ENCODE measurements around the gene OSBPL1A. TPM values are rescaled to one million over a fixed set of nuclear protein-coding genes. Genes with fewer than 3 reads are reported as not detected.
"Not testable (repeated sequence)": the region's sequence is repeated elsewhere in the genome, so short reads cannot be mapped to it uniquely, and the experiment has no call there.

Gene OSBPL1A
- total RNA-seq, 2 donors from 2014 or later, result 29.7 to 36.9 TPM

- H3K27ac Mint-ChIP-seq, result no peak overlapping the region
- H3K27me3 Mint-ChIP-seq (ENCODE audit: insufficient read depth), result no peaks in the 10 kb centered on the region
- 99 to 100% methylated on average over 2 to 3 of the region's 3 CpGs for WGBS, 2 experiments (ENCODE audit: insufficient coverage in 1 of 2, insufficient read length in 1 of 2)
- H3K27me3 ChIP-seq (ENCODE audit: control insufficient read depth, insufficient read depth, low read length, poor library complexity, severe bottlenecking), result no peaks in the 10 kb centered on the region
- H3K4me1 Mint-ChIP-seq, result peaks cover 8% of the 10 kb centered on the region
- H3K4me3 Mint-ChIP-seq, result no peak overlapping the region
- no peak for TF ChIP-seq CTCF (conservative IDR thresholded peaks at IDR 0.05)
- H3K9ac ChIP-seq (ENCODE audit: extremely low read depth, low read length, poor library complexity, severe bottlenecking), result no peak overlapping the region
- H3K27ac ChIP-seq (ENCODE audit: low read depth, low read length), result no peak overlapping the region
- peaks cover 32% of the 10 kb centered on the region for H3K36me3 Mint-ChIP-seq (ENCODE audit: low read depth)
- H3K36me3 ChIP-seq (ENCODE audit: control insufficient read depth, insufficient read depth, low read length), result peaks cover 25% of the 10 kb centered on the region
- H3K4me3 ChIP-seq (ENCODE audit: low read length), result no peak overlapping the region
- no peak for DNase-seq
- H3K4me1 ChIP-seq (ENCODE audit: control insufficient read depth, insufficient read depth, low read length), result no peaks in the 10 kb centered on the region
- H3K9me3 Mint-ChIP-seq, result no peaks in the 10 kb centered on the region
- no peaks in the 10 kb centered on the region for H3K9me3 ChIP-seq (ENCODE audit: control insufficient read depth, low read length)
Observed at GRCh38 chr18:24157855-24158254, 239.8 kb downstream of the OSBPL1A start.

GRCh38 chr18:24153397-24153796 is 244.2 kb downstream of the OSBPL1A start:
- 92 to 98% methylated on average over 3 of the region's 3 CpGs for WGBS, 2 experiments (ENCODE audit: insufficient coverage in 1 of 2, insufficient read length in 1 of 2)
- peaks cover 39% of the 10 kb centered on the region for H3K36me3 Mint-ChIP-seq (ENCODE audit: low read depth)
- no peaks in the 10 kb centered on the region for H3K27me3 ChIP-seq (ENCODE audit: control insufficient read depth, insufficient read depth, low read length, poor library complexity, severe bottlenecking)
- peaks cover 5% of the 10 kb centered on the region for H3K4me1 Mint-ChIP-seq
- no peaks in the 10 kb centered on the region for H3K4me1 ChIP-seq (ENCODE audit: control insufficient read depth, insufficient read depth, low read length)
- H3K27ac ChIP-seq (ENCODE audit: low read depth, low read length), result no peak overlapping the region
- H3K4me3 ChIP-seq (ENCODE audit: low read length), result no peak overlapping the region
- peak overlapping the region; percentile 45 for H3K27ac Mint-ChIP-seq
- H3K9me3 Mint-ChIP-seq, result peaks cover 5% of the 10 kb centered on the region
- no peaks in the 10 kb centered on the region for H3K9me3 ChIP-seq (ENCODE audit: control insufficient read depth, low read length)
- TF ChIP-seq CTCF (conservative IDR thresholded peaks at IDR 0.05), result no peak
- H3K4me3 Mint-ChIP-seq, result no peak overlapping the region
- H3K9ac ChIP-seq (ENCODE audit: extremely low read depth, low read length, poor library complexity, severe bottlenecking), result no peak overlapping the region
- H3K27me3 Mint-ChIP-seq (ENCODE audit: insufficient read depth), result no peaks in the 10 kb centered on the region
- H3K36me3 ChIP-seq (ENCODE audit: control insufficient read depth, insufficient read depth, low read length), result peaks cover 5% of the 10 kb centered on the region
- no peak for DNase-seq

- H3K9me3 ChIP-seq (ENCODE audit: control insufficient read depth, low read length); H3K27me3 Mint-ChIP-seq (ENCODE audit: insufficient read depth); H3K27me3 ChIP-seq (ENCODE audit: control insufficient read depth, insufficient read depth, low read length, poor library complexity, severe bottlenecking); H3K36me3 ChIP-seq (ENCODE audit: control insufficient read depth, insufficient read depth, low read length); H3K4me1 Mint-ChIP-seq; H3K9me3 Mint-ChIP-seq; H3K27ac ChIP-seq (ENCODE audit: low read depth, low read length); H3K4me3 ChIP-seq (ENCODE audit: low read length); H3K9ac ChIP-seq (ENCODE audit: extremely low read depth, low read length, poor library complexity, severe bottlenecking); H3K4me3 Mint-ChIP-seq; DNase-seq; H3K27ac Mint-ChIP-seq; H3K4me1 ChIP-seq (ENCODE audit: control insufficient read depth, insufficient read depth, low read length): not testable (repeated sequence)
- peaks cover 39% of the 10 kb centered on the region for H3K36me3 Mint-ChIP-seq (ENCODE audit: low read depth)
- WGBS, 2 experiments (ENCODE audit: insufficient coverage in 1 of 2, insufficient read length in 1 of 2), result 93 to 100% methylated on average over 2 to 27 of the region's 28 CpGs
Observed at GRCh38 chr18:24149591-24149990, 248.0 kb downstream of the OSBPL1A start.

DNA sequence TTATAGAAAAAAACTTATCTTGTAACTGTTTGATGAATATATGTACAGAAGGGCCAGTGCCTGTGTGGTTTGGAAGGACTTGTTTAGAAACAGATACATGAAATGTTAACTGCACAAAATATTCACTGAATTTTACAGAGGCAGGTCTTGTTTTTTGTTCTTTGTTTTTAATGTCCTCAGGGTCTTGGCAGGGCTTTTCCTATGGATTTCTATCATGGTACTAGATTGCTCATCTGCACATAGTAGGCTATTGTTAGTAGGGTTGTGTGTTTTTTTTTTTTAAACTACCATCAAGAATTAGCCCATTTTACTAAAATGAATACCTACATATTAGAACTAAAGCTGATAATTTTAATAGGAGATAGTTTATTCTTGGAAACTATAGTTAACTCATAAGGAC is 255.2 kb downstream of the OSBPL1A start:
- H3K4me1 Mint-ChIP-seq, result peaks cover 8% of the 10 kb centered on the region
- peaks cover 15% of the 10 kb centered on the region for H3K36me3 Mint-ChIP-seq (ENCODE audit: low read depth)
- H3K27ac Mint-ChIP-seq, result no peak overlapping the region
- peaks cover 2% of the 10 kb centered on the region for H3K9me3 Mint-ChIP-seq
- H3K27ac ChIP-seq (ENCODE audit: low read depth, low read length), result no peak overlapping the region
- DNase-seq, result no peak
- no peaks in the 10 kb centered on the region for H3K4me1 ChIP-seq (ENCODE audit: control insufficient read depth, insufficient read depth, low read length)
- no peak overlapping the region for H3K4me3 ChIP-seq (ENCODE audit: low read length)
- no peaks in the 10 kb centered on the region for H3K27me3 Mint-ChIP-seq (ENCODE audit: insufficient read depth)
- H3K27me3 ChIP-seq (ENCODE audit: control insufficient read depth, insufficient read depth, low read length, poor library complexity, severe bottlenecking), result no peaks in the 10 kb centered on the region
- H3K9me3 ChIP-seq (ENCODE audit: control insufficient read depth, low read length), result peaks cover under 1% of the 10 kb centered on the region
- no peak for TF ChIP-seq CTCF (conservative IDR thresholded peaks at IDR 0.05)
- no peaks in the 10 kb centered on the region for H3K36me3 ChIP-seq (ENCODE audit: control insufficient read depth, insufficient read depth, low read length)
- H3K4me3 Mint-ChIP-seq, result no peak overlapping the region
- no peak overlapping the region for H3K9ac ChIP-seq (ENCODE audit: extremely low read depth, low read length, poor library complexity, severe bottlenecking)
